ENCODE data around the gene TSC2.
"Not testable (repeated sequence)": the region's sequence is repeated elsewhere in the genome, so short reads cannot be mapped to it uniquely, and the experiment has no call there.

Gene TSC2

GRCh38 chr16:2031081-2031577, 16.7 kb upstream of the TSC2 start:
- no peak for DNase-seq (ENCODE audit: low read depth)

- DNase-seq (ENCODE audit: low read depth), result no peak
These were observed 15.3 kb upstream of the TSC2 start for GRCh38 chr16:2032285-2033056.

- no peak for DNase-seq (ENCODE audit: low read depth)
These were observed 14.5 kb upstream of the TSC2 start for GRCh38 chr16:2033057-2033908.

GRCh38 chr16:2033909-2034695, 13.7 kb upstream of the TSC2 start:
- not testable (repeated sequence) for DNase-seq (ENCODE audit: low read depth)

GRCh38 chr16:2034696-2035430, 12.9 kb upstream of the TSC2 start:
- no peak for DNase-seq (ENCODE audit: low read depth)

- no peak for DNase-seq (ENCODE audit: low read depth)
These were observed 12.2 kb upstream of the TSC2 start for GRCh38 chr16:2035431-2036199.

GRCh38 chr16:2036200-2036966, 11.4 kb upstream of the TSC2 start:
- DNase-seq (ENCODE audit: low read depth), result no peak

GRCh38 chr16:2037115-2037514, 10.7 kb upstream of the TSC2 start:
- no peak for DNase-seq (ENCODE audit: low read depth)

- DNase-seq (ENCODE audit: low read depth), result no peak
These were observed 10.0 kb upstream of the TSC2 start for GRCh38 chr16:2037647-2038381.

GRCh38 chr16:2038382-2039231, 9.2 kb upstream of the TSC2 start:
- no peak for DNase-seq (ENCODE audit: low read depth)

GRCh38 chr16:2039274-2040031, 8.3 kb upstream of the TSC2 start:
- DNase-seq (ENCODE audit: low read depth), result no peak

- no peak for DNase-seq (ENCODE audit: low read depth)
These were observed 7.6 kb upstream of the TSC2 start for GRCh38 chr16:2040041-2040786.

- DNase-seq (ENCODE audit: low read depth), result no peak
These were observed 6.8 kb upstream of the TSC2 start for GRCh38 chr16:2040787-2041522.

GRCh38 chr16:2042171-2042985, 5.4 kb upstream of the TSC2 start:
- no peak for DNase-seq (ENCODE audit: low read depth)

- no peak for DNase-seq (ENCODE audit: low read depth)
These were observed 4.7 kb upstream of the TSC2 start for GRCh38 chr16:2042986-2043666.
